H1 (cell line): Measurements from ENCODE around the gene YPEL2. TPM values are rescaled to one million over a fixed set of nuclear protein-coding genes. Genes with fewer than 3 reads are reported as not detected.

Experiments used
- CTCF ChIA-PET: fragments of 300-600 bp; sonication (Branson Sonifier 250); formaldehyde crosslinking; loops from one replicate; lab custom pipeline; 2021; ENCODE audit not compliant: partially characterized antibody; lab: Charles Lee
- POLR2A ChIA-PET: fragments of 300-600 bp; sonication (Branson Sonifier 250); formaldehyde crosslinking; loops from one replicate; lab custom pipeline; 2021; ENCODE audit warnings: inconsistent platforms; ENCODE audit not compliant: partially characterized antibody; lab: Charles Lee
- DNase-seq, 2 experiments: peaks; one replicate each; pipeline versions ENCODE4 v3.0.0 to v3.0.0-alpha.2; 2010 to 2022; ENCODE audit warnings: low spot score in 2 of 2, low read depth in 1 of 2, mixed read lengths in 1 of 2
- FAIRE-seq: peaks from 2 replicates; lab custom pipeline; 2011; peaks lifted over from hg19 to GRCh38; lab: Jason Lieb, UNC
- H2AFZ ChIP-seq: 2 replicates; pipeline ENCODE4 v1.8.1; 2012; ENCODE audit warnings: low read length, inconsistent platforms
- H2AK5ac ChIP-seq: 2 replicates; pipeline ENCODE4 v1.6.1; 2013; ENCODE audit warnings: low read depth, low read length
- H2BK120ac ChIP-seq: replicated peaks from 2 replicates; pipeline ENCODE3; 2013; ENCODE audit warnings: low read depth, low read length, inconsistent platforms
- H2BK12ac ChIP-seq: 2 replicates; pipeline ENCODE4 v1.6.1; 2013; ENCODE audit warnings: low read depth, low read length
- H2BK15ac ChIP-seq: 2 replicates; pipeline ENCODE4 v1.6.1; 2013; ENCODE audit warnings: low read length
- H2BK20ac ChIP-seq: 2 replicates; pipeline ENCODE4 v1.6.1; 2013; ENCODE audit warnings: low read length
- H2BK5ac ChIP-seq: 2 replicates; pipeline ENCODE4 v1.6.1; 2013; ENCODE audit warnings: low read depth, low read length
- H3K14ac ChIP-seq: 2 replicates; pipeline ENCODE4 v1.6.1; 2013; ENCODE audit warnings: inconsistent platforms; ENCODE audit not compliant: insufficient read length
- H3K18ac ChIP-seq: 2 replicates; pipeline ENCODE4 v1.6.1; 2013; ENCODE audit warnings: low read length; ENCODE audit errors: extremely low read depth
- H3K23ac ChIP-seq: 2 replicates; pipeline ENCODE4 v1.6.1; 2013; ENCODE audit warnings: inconsistent platforms; ENCODE audit not compliant: insufficient read length
- H3K23me2 ChIP-seq: 2 replicates; pipeline ENCODE4 v1.6.1; 2013; ENCODE audit warnings: low read depth, low read length
- H3K27ac ChIP-seq: 2 replicates; pipeline ENCODE4 v1.6.1; 2011; ENCODE audit warnings: low read depth, low read length, inconsistent platforms
- H3K27me3 ChIP-seq, 4 experiments: replicated peaks in 1 of 4; 1 replicate in 1 of 4; 2 replicates in 3 of 4; pipeline versions ENCODE4 v1.6.1 to v1.8.1; 2011 to 2013; ENCODE audit warnings: low read length in 3 of 4, mild to moderate bottlenecking in 3 of 4, inconsistent platforms in 2 of 4, mixed read lengths in 2 of 4, moderate library complexity in 1 of 4; ENCODE audit not compliant: control insufficient read depth in 3 of 4, insufficient read depth in 3 of 4; ENCODE audit errors: extremely low read depth in 1 of 4
- H3K36me3 ChIP-seq, 4 experiments: 2 replicates each; pipeline versions ENCODE4 v1.6.1 to v1.8.1; 2011 to 2013; ENCODE audit warnings: mild to moderate bottlenecking in 4 of 4, low read length in 3 of 4, moderate library complexity in 2 of 4, control low read depth in 1 of 4, inconsistent platforms in 1 of 4; ENCODE audit not compliant: insufficient read depth in 4 of 4, control insufficient read depth in 2 of 4
- H3K4ac ChIP-seq: replicated peaks from 2 replicates; pipeline ENCODE3; 2013; ENCODE audit warnings: low read length, low read depth, mixed read lengths, inconsistent platforms; ENCODE audit not compliant: insufficient read length
- H3K4me1 ChIP-seq, 4 experiments: replicated peaks in 1 of 4; 1 replicate in 1 of 4; 2 replicates in 3 of 4; pipeline versions ENCODE4 v1.6.1 to v1.8.1; 2011 to 2013; ENCODE audit warnings: low read length in 3 of 4, inconsistent platforms in 2 of 4, mixed read lengths in 1 of 4; ENCODE audit not compliant: insufficient read depth in 4 of 4, control insufficient read depth in 3 of 4
- H3K4me2 ChIP-seq, 2 experiments: 2 replicates each; pipeline versions ENCODE4 v1.6.1 to v1.8.1; 2011 to 2013; ENCODE audit warnings: low read depth in 2 of 2, low read length in 2 of 2, control low read depth in 1 of 2, inconsistent platforms in 1 of 2, mild to moderate bottlenecking in 1 of 2; ENCODE audit not compliant: insufficient read depth in 1 of 2
- H3K4me3 ChIP-seq, 4 experiments: fragments of 200-600, 300-600 bp in 1 of 4; sonication (generic), shearing (Covaris generic), sonication (Bioruptor Twin) in 1 of 4; 2 replicates each; pipeline versions ENCODE4 v1.5.1 to v1.8.1; 2011 to 2016; ENCODE audit warnings: low read length in 4 of 4, low read depth in 3 of 4, control low read depth in 2 of 4, inconsistent platforms in 2 of 4, mild to moderate bottlenecking in 2 of 4, mixed read lengths in 1 of 4, moderate library complexity in 1 of 4; ENCODE audit not compliant: insufficient read depth in 2 of 4; ENCODE audit errors: extremely low read depth in 1 of 4
- H3K56ac ChIP-seq: replicated peaks from 2 replicates; pipeline ENCODE3; 2013; ENCODE audit warnings: low read depth, mild to moderate bottlenecking, mixed read lengths, low read length, inconsistent platforms; ENCODE audit not compliant: insufficient read length
- H3K79me1 ChIP-seq: 2 replicates; pipeline ENCODE4 v1.6.1; 2013; ENCODE audit warnings: low read depth, low read length, control low read depth
- H3K79me2 ChIP-seq, 2 experiments: 2 replicates each; pipeline versions ENCODE4 v1.6.1 to v1.8.1; 2012 to 2013; ENCODE audit warnings: low read length in 2 of 2, mild to moderate bottlenecking in 2 of 2, inconsistent platforms in 1 of 2; ENCODE audit not compliant: insufficient read depth in 2 of 2, control insufficient read depth in 1 of 2
- H3K9ac ChIP-seq, 4 experiments: replicated peaks in 1 of 4; 1 replicate in 1 of 4; 2 replicates in 3 of 4; pipeline versions ENCODE4 v1.6.1 to v1.8.1; 2011 to 2013; ENCODE audit warnings: low read depth in 3 of 4, low read length in 3 of 4, control low read depth in 2 of 4, mild to moderate bottlenecking in 2 of 4, moderate library complexity in 2 of 4, inconsistent platforms in 1 of 4; ENCODE audit errors: extremely low read depth in 1 of 4
- H3K9me3 ChIP-seq, 2 experiments: 2 replicates each; pipeline versions ENCODE4 v1.6.1 to v1.8.1; 2012 to 2013; ENCODE audit warnings: mild to moderate bottlenecking in 2 of 2, moderate library complexity in 2 of 2, control low read depth in 1 of 2, inconsistent platforms in 1 of 2, low read depth in 1 of 2, low read length in 1 of 2, mixed read lengths in 1 of 2; ENCODE audit not compliant: insufficient read depth in 2 of 2
- H4K20me1 ChIP-seq, 2 experiments: replicated peaks in 1 of 2; 2 replicates each; pipeline versions ENCODE3 to v1.8.1; 2011 to 2013; ENCODE audit warnings: inconsistent platforms in 2 of 2, low read length in 2 of 2, mild to moderate bottlenecking in 1 of 2; ENCODE audit not compliant: insufficient read depth in 2 of 2, control insufficient read depth in 1 of 2
- H4K5ac ChIP-seq: 2 replicates; pipeline ENCODE4 v1.6.1; 2013; ENCODE audit warnings: low read length, low read depth, mixed read lengths, inconsistent platforms; ENCODE audit not compliant: insufficient read length
- H4K8ac ChIP-seq: 2 replicates; pipeline ENCODE4 v1.8.0; 2013; ENCODE audit warnings: mild to moderate bottlenecking, moderate library complexity, low read length, inconsistent platforms; ENCODE audit not compliant: insufficient read depth; ENCODE audit errors: extremely low read depth
- H4K91ac ChIP-seq: replicated peaks from 2 replicates; pipeline ENCODE3; 2013; ENCODE audit warnings: low read length, mixed read lengths, inconsistent platforms; ENCODE audit not compliant: insufficient read length
- CHD2 ChIP-seq: IDR thresholded peaks from 2 replicates; pipeline ENCODE4 v1.6.1; 2012; ENCODE audit warnings: low read length, improper control_type of control experiment
- POLR2AphosphoS5 ChIP-seq: IDR thresholded peaks from 2 replicates; pipeline ENCODE4 v1.6.1; 2011; ENCODE audit warnings: low read depth, low read length
- SIRT6 ChIP-seq: IDR thresholded peaks from one replicate; pipeline ENCODE4 v1.7.1; 2012; ENCODE audit warnings: low read length, inconsistent platforms
- YY1 ChIP-seq: IDR thresholded peaks from 2 replicates; pipeline ENCODE4 v1.6.1; 2011; ENCODE audit warnings: low read depth, mild to moderate bottlenecking, low read length
- WGBS, 2 experiments: shearing (Covaris generic) in 1 of 2; methylation state at CpG; one replicate each; pipeline versions ENCODE4 v1.1.6 to v1.1.7; 2013 to 2015; ENCODE audit warnings: low lambda C conversion rate in 2 of 2, mixed read lengths in 2 of 2, inconsistent platforms in 1 of 2, low coverage in 1 of 2, missing lambda C conversion rate in 1 of 2; ENCODE audit not compliant: insufficient replicate concordance in 2 of 2, insufficient coverage in 1 of 2, insufficient read length in 1 of 2; ENCODE audit errors: extremely low coverage in 1 of 2, missing lambda C conversion rate in 1 of 2; 5-methylcytosine and 5-hydroxymethylcytosine counted together
- polyA plus RNA-seq, 7 experiments: library from polyadenylated mRNA; depleted of rRNA in 3 of 7; stranded (reverse) in 5 of 7; unstranded in 2 of 7; fragments of >200 nt in 5 of 7; fragments of 200-250 nt in 2 of 7; gene quantifications; 1 replicate in 5 of 7; 2 replicates in 1 of 7; 4 replicates in 1 of 7; pipeline versions ENCODE4 v1.2.1 to v1.2.3, GENCODE V29; 2011 to 2013; ENCODE audit warnings: missing spikeins in 2 of 7, mixed read lengths in 2 of 7
- total RNA-seq: library from RNA; stranded (reverse); fragmentation: NEBNext Ultra II Directional; extraction: Animal tissue kit (Norgen Biotek cat#: 25700); gene quantifications from 2 replicates; pipeline ENCODE4 v1.2.1, GENCODE V29; 2021

Gene YPEL2
- total and polyA plus RNA-seq, 2 of the 8 experiments (the other 6 are each of a cell fraction or from before 2014, with no cell fraction given) = 1.6 to 3.5 TPM

- Histone ChIP-seq H3K9ac (no peak overlapping the region), H3K9me3 (no peaks in the 10 kb centered on the region), H3K36me3 (no peaks in the 10 kb centered on the region), H4K8ac (no peak overlapping the region), H4K5ac (no peak overlapping the region), H2BK120ac (no peak overlapping the region), H2BK5ac (no peak overlapping the region), H2AFZ (no peak overlapping the region), H2BK20ac (no peak overlapping the region), H3K23ac (no peak overlapping the region), H2BK12ac (no peak overlapping the region), H3K18ac (no peak overlapping the region), H2AK5ac (no peak overlapping the region), H3K4me3 (no peak overlapping the region), H3K4me2 (no peak overlapping the region), H3K14ac (no peak overlapping the region), H3K56ac (no peak overlapping the region), H3K27me3 (no peaks in the 10 kb centered on the region), H3K4ac (no peak overlapping the region), H3K4me1 (no peaks in the 10 kb centered on the region), H3K79me1 (no peaks in the 10 kb centered on the region), H3K27ac (no peak overlapping the region), H4K20me1 (no peaks in the 10 kb centered on the region), H4K91ac (no peak overlapping the region), H3K23me2 (0 out of 2 replicates have a peak, but pooled peaks cover 2% of the 10 kb centered on the region), H2BK15ac (no peak overlapping the region), H3K79me2 (no peaks in the 10 kb centered on the region)
- no peak for FAIRE-seq
- CTCF ChIA-PET = interaction anchor here (0.9 to 1.6 kb wide), 2 partner anchors 10 to 16 kb away, joined by 3 to 4 read pairs; no protein-coding TSS in a partner anchor
- DNase-seq = no peak
- POLR2A ChIA-PET = no interaction called here
- WGBS, 2 experiments = 95% methylated on average over 5 of the region's 5 CpGs; no CpG with 5 or more reads in 1 of the 2 experiments
- no peak for TF ChIP-seq SIRT6
- TF ChIP-seq POLR2AphosphoS5 = no peak
- TF ChIP-seq YY1 = no peak
- TF ChIP-seq CHD2 = no peak
Observed at GRCh38 chr17:59300941-59301340, 30.5 kb upstream of the YPEL2 start.
